CD4-positive, alpha-beta T cell (primary cell): ENCODE results near the gene SSTR5. TPM values are rescaled to one million over a fixed set of nuclear protein-coding genes. Genes with fewer than 3 reads are reported as not detected.

Source experiments
- ATAC-seq: fragments of 200-7000 bp; cut with Tn5 transposase; one replicate; pipeline ENCODE4 v1.10.0; 2022; ENCODE audit warnings: mild to moderate bottlenecking; ENCODE audit not compliant: poor library complexity
- CTCF ChIA-PET: fragments of 350-600 bp; sonication (Branson Sonifier 250); formaldehyde crosslinking; loops from one replicate; lab custom pipeline; 2021; ENCODE audit warnings: antibody characterized with exemption, inconsistent platforms; lab: Charles Lee
- POLR2A ChIA-PET: fragments of 350-600 bp; sonication (Branson Sonifier 250); formaldehyde crosslinking; loops from one replicate; lab custom pipeline; 2021; ENCODE audit warnings: antibody characterized with exemption, inconsistent platforms; lab: Charles Lee
- DNase-seq, 14 experiments: peaks; one replicate each; pipeline ENCODE4 v3.0.0-alpha.2; 2013 to 2020; ENCODE audit warnings: mixed read lengths in 2 of 14
- H3K27ac ChIP-seq, 2 donors: one replicate each; pipeline versions ENCODE4 v1.5.1 to v1.7.0; 2013; ENCODE audit warnings: low read length in 2 of 2, low read depth in 1 of 2, mild to moderate bottlenecking in 1 of 2
- H3K27me3 ChIP-seq, 2 experiments: 1 replicate in 1 of 2; 2 replicates in 1 of 2; pipeline versions ENCODE4 v1.6.1 to v1.7.0; 2013; ENCODE audit warnings: low read length in 2 of 2, control low read depth in 1 of 2, mild to moderate bottlenecking in 1 of 2, moderate library complexity in 1 of 2; ENCODE audit not compliant: insufficient read depth in 2 of 2, control insufficient read depth in 1 of 2
- H3K36me3 ChIP-seq: one replicate; pipeline ENCODE4 v1.6.1; 2013; ENCODE audit warnings: low read length, control low read depth; ENCODE audit not compliant: insufficient read depth
- H3K4me1 ChIP-seq: one replicate; pipeline ENCODE4 v1.6.1; 2013; ENCODE audit warnings: low read length, control low read depth; ENCODE audit not compliant: insufficient read depth
- H3K4me3 ChIP-seq: one replicate; pipeline ENCODE4 v1.5.1; 2013; ENCODE audit warnings: mild to moderate bottlenecking, low read length, moderate library complexity
- H3K9me3 ChIP-seq, 2 experiments: 1 replicate in 1 of 2; 2 replicates in 1 of 2; pipeline versions ENCODE4 v1.6.1 to v1.7.0; 2013; ENCODE audit warnings: low read length in 2 of 2, mild to moderate bottlenecking in 2 of 2, control low read depth in 1 of 2, moderate library complexity in 1 of 2; ENCODE audit not compliant: control insufficient read depth in 1 of 2, insufficient read depth in 1 of 2
- H3K27ac Mint-ChIP-seq: one replicate; pipeline ENCODE4 v1.8.0; 2020; ENCODE audit warnings: mixed read lengths
- H3K27me3 Mint-ChIP-seq: one replicate; pipeline ENCODE4 v1.8.0; 2021; ENCODE audit warnings: mixed read lengths
- H3K36me3 Mint-ChIP-seq: one replicate; pipeline ENCODE4 v1.8.0; 2021; ENCODE audit warnings: low read depth, mixed read lengths
- H3K4me1 Mint-ChIP-seq: one replicate; pipeline ENCODE4 v1.8.0; 2021; ENCODE audit warnings: low read depth, mixed read lengths
- H3K4me3 Mint-ChIP-seq: one replicate; pipeline ENCODE4 v1.8.0; 2020; ENCODE audit warnings: mild to moderate bottlenecking, mixed read lengths
- H3K9me3 Mint-ChIP-seq: one replicate; pipeline ENCODE4 v1.8.0; 2020; ENCODE audit warnings: mixed read lengths
- CTCF ChIP-seq: fragments of 200-600 bp; IDR thresholded peaks from one replicate; pipeline ENCODE4 v1.8.0; 2022; ENCODE audit warnings: antibody characterized with exemption, mild to moderate bottlenecking
- intact Hi-C, 2 experiments: fragments of 100-400 bp; cut with DNase I in 1 of 2; cut with micrococcal nuclease in 1 of 2; formaldehyde crosslinking; loops; one replicate each; pipeline versions ENCODE4 v1.15.1 to v1.9.0; 2023 to 2025; cut with DNase I, micrococcal nuclease
- total RNA-seq, 174 experiments: library from RNA in 2 of 174; stranded (reverse) in 2 of 174; gene quantifications; one replicate each; pipeline ENCODE4 v1.2.3 and lab custom pipeline; 2021 to 2026

SSTR5 gene
- total RNA-seq, 2 experiments from 2014 or later: not detected

- intact Hi-C loops: loop anchor here in 1 of 2 experiments (5.0 kb wide), 1 partner anchor 341 kb away; no protein-coding TSS in a partner anchor
- Histone ChIP-seq H3K4me1 (peaks cover 14% of the 10 kb centered on the region), H3K27ac (no peak overlapping the region), H3K36me3 (no peaks in the 10 kb centered on the region), H3K4me3 (no peak overlapping the region), H3K9me3 (peaks cover 0 to 16% of the 10 kb centered on the region in 2 experiments), H3K27me3 (peaks cover 0 to 8% of the 10 kb centered on the region in 2 experiments)
- ChIA-PET CTCF (no interaction called here), POLR2A (no interaction called here)
- ATAC-seq (no peak), DNase-seq (no peak)
- H3K9me3 Mint-ChIP-seq: no peaks in the 10 kb centered on the region
- H3K4me3 Mint-ChIP-seq: no peak overlapping the region
- no peaks in the 10 kb centered on the region for H3K36me3 Mint-ChIP-seq
- H3K27ac Mint-ChIP-seq: no peak overlapping the region
- no peaks in the 10 kb centered on the region for H3K4me1 Mint-ChIP-seq
- no peaks in the 10 kb centered on the region for H3K27me3 Mint-ChIP-seq
- TF ChIP-seq CTCF: no peak
Observed at GRCh38 chr16:1053121-1053521, 19.4 kb upstream of the SSTR5 start.

DNA sequence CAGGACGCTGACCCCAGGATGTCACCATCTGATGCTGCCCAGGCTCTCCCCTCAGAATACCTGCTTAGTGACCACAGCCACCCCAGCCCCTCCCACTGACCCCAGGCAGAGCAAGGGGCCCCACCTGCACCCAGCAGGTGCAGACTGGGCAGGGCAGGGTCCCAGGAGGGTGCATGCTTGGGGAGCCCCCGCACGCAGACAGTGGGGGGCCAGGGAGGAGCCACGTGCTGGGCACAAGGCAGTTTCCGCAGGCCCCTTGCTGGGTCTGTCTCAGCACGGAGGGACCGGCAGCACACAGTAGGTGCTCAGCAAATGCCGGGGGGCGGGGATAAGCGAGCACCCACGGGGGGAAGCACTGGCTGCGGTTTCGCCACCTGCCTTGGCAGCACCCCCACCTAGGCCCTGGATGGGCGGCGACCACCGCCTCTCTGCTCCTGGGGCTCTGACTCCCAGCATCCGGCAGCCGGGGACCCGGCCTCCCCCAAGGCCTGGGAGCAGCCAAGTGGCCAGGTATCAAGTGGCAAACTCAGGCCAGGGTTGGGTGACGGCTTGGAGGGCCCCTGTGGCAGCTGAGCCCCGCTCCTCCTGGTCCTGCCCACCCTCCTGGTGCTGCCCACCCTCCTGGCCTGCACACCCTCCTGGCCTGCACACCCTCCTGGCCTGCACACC is 18.7 kb upstream of the SSTR5 start:
- Histone ChIP-seq H3K36me3 (no peaks in the 10 kb centered on the region), H3K9me3 (peaks cover 0 to 23% of the 10 kb centered on the region in 2 experiments), H3K27me3 (peaks cover 0 to 8% of the 10 kb centered on the region in 2 experiments), H3K27ac (no peak overlapping the region), H3K4me1 (peaks cover 11% of the 10 kb centered on the region), H3K4me3 (no peak overlapping the region)
- no peaks in the 10 kb centered on the region for H3K36me3 Mint-ChIP-seq
- DNase-seq (no peak), ATAC-seq (no peak)
- H3K4me3 Mint-ChIP-seq: no peak overlapping the region
- H3K4me1 Mint-ChIP-seq: no peaks in the 10 kb centered on the region
- no peak for TF ChIP-seq CTCF
- no peaks in the 10 kb centered on the region for H3K27me3 Mint-ChIP-seq
- no peaks in the 10 kb centered on the region for H3K9me3 Mint-ChIP-seq
- ChIA-PET CTCF (no interaction called here), POLR2A (no interaction called here)
- intact Hi-C loops: loop anchor here in 1 of 2 experiments (5.0 kb wide), 1 partner anchor 342 kb away; no protein-coding TSS in a partner anchor
- no peak overlapping the region for H3K27ac Mint-ChIP-seq

DNA sequence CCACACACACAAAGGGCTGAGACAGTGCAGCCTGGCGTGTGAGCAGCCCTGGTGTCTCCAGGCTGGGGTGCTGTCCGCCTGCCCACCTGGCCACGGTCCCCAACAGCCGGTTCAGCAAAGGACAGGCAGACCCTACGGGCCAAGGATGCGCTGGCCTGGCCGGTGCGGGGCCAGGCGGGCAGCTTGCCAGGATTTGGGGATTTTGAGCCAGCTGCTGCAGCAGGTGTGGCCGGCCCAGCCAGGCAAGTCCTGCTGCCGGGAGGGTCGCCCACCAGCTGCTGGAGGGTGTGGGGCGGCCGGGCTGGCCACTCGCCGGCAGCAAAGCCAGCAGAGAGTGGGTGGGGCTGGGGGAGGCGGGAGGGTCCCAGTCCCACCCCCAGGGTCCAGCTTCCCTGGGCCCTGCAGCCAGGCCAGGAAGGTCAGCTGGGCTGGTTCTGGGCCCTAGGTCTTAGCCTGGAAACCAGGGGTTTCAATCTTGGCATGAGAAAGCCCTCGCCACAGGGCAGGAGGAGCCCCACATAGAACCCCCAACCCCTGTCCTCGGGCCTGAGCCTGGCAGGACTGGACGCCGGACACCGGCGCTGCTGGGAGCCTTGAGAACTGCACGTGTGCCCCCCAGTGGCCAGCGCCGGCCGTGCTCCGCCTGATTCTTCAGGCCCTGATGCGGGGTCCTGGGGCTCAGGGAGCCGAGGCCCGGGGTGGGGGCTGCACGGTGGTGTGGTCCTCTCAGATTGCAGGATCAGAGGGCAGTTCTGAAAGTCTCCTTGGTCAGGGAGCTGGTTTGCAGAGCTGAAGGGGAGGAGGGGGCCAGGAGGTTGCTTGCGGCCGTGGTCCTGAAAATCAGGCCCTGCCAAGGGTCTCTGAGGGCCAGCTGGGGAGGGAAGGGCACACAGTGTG is 17.6 kb upstream of the SSTR5 start:
- no peaks in the 10 kb centered on the region for H3K9me3 Mint-ChIP-seq
- Histone ChIP-seq H3K4me1 (peaks cover 11% of the 10 kb centered on the region), H3K27ac (no peak overlapping the region), H3K4me3 (no peak overlapping the region), H3K9me3 (peaks cover 5 to 26% of the 10 kb centered on the region in 2 experiments), H3K36me3 (no peaks in the 10 kb centered on the region), H3K27me3 (peaks cover 0 to 8% of the 10 kb centered on the region in 2 experiments)
- ChIA-PET POLR2A (no interaction called here), CTCF (no interaction called here)
- H3K4me3 Mint-ChIP-seq: no peak overlapping the region
- no peaks in the 10 kb centered on the region for H3K4me1 Mint-ChIP-seq
- ATAC-seq (no peak), DNase-seq (peak in 11 of 14 experiments; percentile 12 to 63 (median 28))
- H3K27me3 Mint-ChIP-seq: peaks cover 4% of the 10 kb centered on the region
- intact Hi-C loops: loop anchor here (1.0 to 5.0 kb wide), 4 partner anchors 59 to 343 kb away; no protein-coding TSS in a partner anchor
- H3K36me3 Mint-ChIP-seq: no peaks in the 10 kb centered on the region
- TF ChIP-seq CTCF: peak; percentile 66
- no peak overlapping the region for H3K27ac Mint-ChIP-seq
